ENCODE data around the gene TRIM2. TPM values are rescaled to one million over a fixed set of nuclear protein-coding genes. Genes with fewer than 3 reads are reported as not detected.
"Not testable (repeated sequence)": the region's sequence is repeated elsewhere in the genome, so short reads cannot be mapped to it uniquely, and the experiment has no call there.

The TRIM2 gene
- 10.8 TPM for total RNA-seq

GRCh38 chr4:153204247-153204671 is at the start of gene TRIM2:
TRIM2 (plus strand) TSS chr4:153204443; CDS start chr4:153204531, 88 bp downstream.
- peak; percentile 73 for ATAC-seq
- DNase-seq (ENCODE audit: low spot score) = no peak

GRCh38 chr4:153155686-153156085 is 48.6 kb upstream of the TRIM2 start:
- ATAC-seq (no peak), DNase-seq (ENCODE audit: low spot score) (no peak)

- ATAC-seq (no peak), DNase-seq (ENCODE audit: low spot score) (no peak)
Measured at GRCh38 chr4:153156263-153156662, 48.0 kb upstream of the TRIM2 start.

GRCh38 chr4:153156721-153157120 is 47.5 kb upstream of the TRIM2 start:
- DNase-seq (ENCODE audit: low spot score) (no peak), ATAC-seq (no peak)

GRCh38 chr4:153159016-153159415 is 45.2 kb upstream of the TRIM2 start:
- DNase-seq (ENCODE audit: low spot score) (no peak), ATAC-seq (no peak)

- DNase-seq (ENCODE audit: low spot score) (no peak), ATAC-seq (no peak)
Measured at GRCh38 chr4:153159728-153160221, 44.5 kb upstream of the TRIM2 start.

GRCh38 chr4:153160821-153161220 is 43.4 kb upstream of the TRIM2 start:
- DNase-seq (ENCODE audit: low spot score) (no peak), ATAC-seq (no peak)

GRCh38 chr4:153161226-153161963 is 42.8 kb upstream of the TRIM2 start:
- no peak for DNase-seq (ENCODE audit: low spot score)
- ATAC-seq = no peak

GRCh38 chr4:153165236-153165635 is 39.0 kb upstream of the TRIM2 start:
- not testable (repeated sequence) for DNase-seq (ENCODE audit: low spot score); ATAC-seq

GRCh38 chr4:153166716-153167501 is 37.3 kb upstream of the TRIM2 start:
- ATAC-seq = no peak
- no peak for DNase-seq (ENCODE audit: low spot score)

- no peak for DNase-seq (ENCODE audit: low spot score)
- no peak for ATAC-seq
Measured at GRCh38 chr4:153169776-153170175, 34.5 kb upstream of the TRIM2 start.

- DNase-seq (ENCODE audit: low spot score) (no peak), ATAC-seq (no peak)
Measured at GRCh38 chr4:153170407-153170806, 33.8 kb upstream of the TRIM2 start.

- DNase-seq (ENCODE audit: low spot score) (no peak), ATAC-seq (no peak)
Measured at GRCh38 chr4:153174821-153175567, 29.2 kb upstream of the TRIM2 start.

- no peak for DNase-seq (ENCODE audit: low spot score)
- ATAC-seq = no peak
Measured at GRCh38 chr4:153176938-153177337, 27.3 kb upstream of the TRIM2 start.

- no peak for DNase-seq (ENCODE audit: low spot score)
- ATAC-seq = no peak
Measured at GRCh38 chr4:153177841-153178240, 26.4 kb upstream of the TRIM2 start.

GRCh38 chr4:153179100-153179499 is 25.1 kb upstream of the TRIM2 start:
- ATAC-seq (no peak), DNase-seq (ENCODE audit: low spot score) (no peak)

- no peak for DNase-seq (ENCODE audit: low spot score)
- ATAC-seq = no peak
Measured at GRCh38 chr4:153181293-153181692, 22.9 kb upstream of the TRIM2 start.

- no peak for ATAC-seq
Measured at GRCh38 chr4:153181700-153182099, 22.5 kb upstream of the TRIM2 start.

GRCh38 chr4:153183146-153183545 is 21.1 kb upstream of the TRIM2 start:
- ATAC-seq = no peak
- no peak for DNase-seq (ENCODE audit: low spot score)

More at GRCh38 chr4:153181700-153182099, 22.5 kb upstream of the TRIM2 start:
- DNase-seq (ENCODE audit: low spot score) = no peak

- DNase-seq (ENCODE audit: low spot score) (no peak), ATAC-seq (no peak)
Measured at GRCh38 chr4:153185331-153185852, 18.9 kb upstream of the TRIM2 start.

Data from left lobe of liver (tissue), 2 donors.